Measurements from ENCODE around the gene CACNB4. TPM values are rescaled to one million over a fixed set of nuclear protein-coding genes. Genes with fewer than 3 reads are reported as not detected.
A peak's percentile ranks its signal among the peaks of the same experiment; 100 is the strongest.

The CACNB4 gene
- total and polyA plus RNA-seq, 10 of the 15 experiments (the other 5 are each of a cell fraction or from before 2014, with no cell fraction given): 2.0 to 21.6 (median 9.3) TPM

DNA sequence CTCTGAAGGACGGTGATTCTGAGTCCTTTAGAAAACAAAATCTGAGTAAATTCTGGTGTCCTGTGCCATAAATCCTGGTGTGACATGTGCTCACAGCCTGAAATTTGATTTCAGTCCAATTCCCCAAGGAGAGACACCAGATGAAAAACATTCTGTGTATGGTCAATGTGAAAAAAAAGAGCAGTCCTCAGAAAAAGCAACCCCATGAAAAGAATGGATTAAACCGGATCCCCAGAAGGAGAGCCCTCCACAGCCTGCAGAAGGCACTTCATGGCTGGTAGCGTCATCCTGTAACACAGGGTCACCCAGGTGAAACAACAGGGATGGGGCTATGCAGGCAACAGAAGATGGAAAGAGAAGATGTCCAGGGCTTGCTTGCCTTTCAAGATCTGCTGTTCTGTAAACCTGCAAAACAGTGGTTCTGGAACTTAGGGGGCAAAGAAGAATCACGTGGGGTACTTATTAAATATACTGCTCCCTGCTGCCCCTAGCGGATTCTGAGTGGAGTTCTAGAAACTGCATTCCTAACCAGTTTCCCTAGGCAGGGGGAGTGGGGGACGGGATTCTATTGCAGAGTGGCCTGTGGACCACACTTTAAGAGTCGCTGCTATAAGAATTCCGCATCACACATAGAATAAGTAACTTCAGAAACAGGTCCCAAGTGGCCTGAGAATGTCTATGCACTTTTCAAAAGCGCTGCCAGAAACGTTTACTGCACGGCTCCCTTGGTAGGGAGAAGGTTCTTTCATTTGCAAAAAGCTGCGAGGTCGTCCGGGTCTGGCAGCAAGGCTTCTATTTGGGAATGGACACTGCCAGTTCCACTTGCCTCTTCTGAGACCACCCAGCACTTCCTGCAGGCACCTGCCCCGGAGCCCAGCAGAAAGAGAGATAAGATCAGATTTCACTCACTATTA, 151.7 kb downstream of the CACNB4 start (continued):
- TF ChIP-seq, protein P1, sequence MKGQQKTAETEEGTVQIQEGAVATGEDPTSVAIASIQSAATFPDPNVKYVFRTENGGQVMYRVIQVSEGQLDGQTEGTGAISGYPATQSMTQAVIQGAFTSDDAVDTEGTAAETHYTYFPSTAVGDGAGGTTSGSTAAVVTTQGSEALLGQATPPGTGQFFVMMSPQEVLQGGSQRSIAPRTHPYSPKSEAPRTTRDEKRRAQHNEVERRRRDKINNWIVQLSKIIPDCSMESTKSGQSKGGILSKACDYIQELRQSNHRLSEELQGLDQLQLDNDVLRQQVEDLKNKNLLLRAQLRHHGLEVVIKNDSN (IDR thresholded peaks at IDR 0.05; ENCODE audit: borderline replicate concordance, extremely low read length, insufficient read depth, low read depth, low read length): peak; percentile 57
- TF ChIP-seq EED (IDR thresholded peaks at IDR 0.05; ENCODE audit: low read depth): no peak
- no peak for TF ChIP-seq PAX8 (IDR thresholded peaks at IDR 0.05)
- no peak for TF ChIP-seq BRCA1 (IDR thresholded peaks at IDR 0.05; ENCODE audit: low read depth, low read length)
- TF ChIP-seq MXI1 (IDR thresholded peaks at IDR 0.05; ENCODE audit: low read depth, low read length): no peak

DNA sequence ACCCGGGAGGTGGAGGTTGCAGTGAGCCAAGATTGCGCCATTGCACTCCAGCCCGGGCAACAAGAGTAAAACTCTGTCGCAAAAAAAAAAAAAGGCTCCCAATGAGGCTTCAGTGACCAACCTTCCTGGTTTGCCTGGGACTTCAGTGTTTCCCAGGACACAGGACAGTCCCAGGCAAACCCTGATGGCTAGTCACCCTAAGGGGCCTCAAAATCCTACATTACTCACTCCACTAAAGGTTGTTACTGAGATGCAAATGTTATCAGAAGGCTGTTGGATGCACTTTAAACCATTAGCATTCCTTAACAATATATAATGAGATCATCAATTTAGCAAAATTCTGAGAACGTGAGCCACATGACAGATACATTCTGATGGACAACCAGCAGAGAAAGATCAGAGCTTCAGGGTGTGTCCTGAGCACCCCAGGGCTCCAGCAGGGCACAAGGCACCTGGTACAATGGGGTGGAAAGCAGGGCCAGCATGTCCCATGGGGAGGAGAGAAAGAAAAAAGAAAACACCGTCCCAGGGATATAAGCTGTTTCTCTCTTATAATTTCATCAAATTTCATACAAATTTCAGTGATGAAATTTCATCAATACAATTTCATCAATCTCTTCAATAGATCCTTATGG, 152.5 kb downstream of the CACNB4 start:
- RAD21 ChIA-PET (ENCODE audit: unreplicated experiment): no interaction called here
- Histone ChIP-seq H3K9me3 (replicated peaks; ENCODE audit: control insufficient read depth, insufficient read depth, low read length) (no peaks in the 10 kb centered on the region; the same call in 2 of the 3 replicates), H3K27ac (ENCODE audit: control insufficient read depth, insufficient read depth) (no peak overlapping the region), H3K9ac (ENCODE audit: control insufficient read depth, insufficient read depth, low read length) (no peak overlapping the region), H3K4me3 (no peak overlapping the region), H2AFZ (ENCODE audit: control insufficient read depth, low read depth, low read length) (no peak overlapping the region), H4K20me1 (ENCODE audit: control insufficient read depth, insufficient read depth) (no peaks in the 10 kb centered on the region), H3K4me2 (ENCODE audit: control insufficient read depth, insufficient read depth) (no peak overlapping the region), H3K4me1 (ENCODE audit: control insufficient read depth, insufficient read depth, low read length) (no peaks in the 10 kb centered on the region), H3K79me2 (ENCODE audit: control insufficient read depth, insufficient read depth, low read length) (no peaks in the 10 kb centered on the region), H3K27me3 (replicated peaks in 1 of 2; ENCODE audit: control insufficient read depth in 2 of 2, insufficient read depth in 2 of 2, low read length in 1 of 2) (no peaks in the 10 kb centered on the region), H3K36me3 (ENCODE audit: control insufficient read depth in 2 of 2, insufficient read depth in 2 of 2, low read length in 1 of 2) (no peaks in the 10 kb centered on the region)
- intact Hi-C loops (cut with micrococcal nuclease; ENCODE audit: unreplicated experiment) (loop anchor here (10.0 kb wide), 1 partner anchor 332 kb away; no protein-coding TSS in a partner anchor), in situ Hi-C loops (cut with MboI) (no loop called here)
- no TSS peak for BruUV-seq (replicated peaks)
- no peak for ATAC-seq
- no peak for FAIRE-seq
- whole genome bisulfite sequencing (ENCODE audit: insufficient coverage, insufficient replicate concordance, low lambda C conversion rate, missing lambda C conversion rate): 58% methylated on average over 6 of the region's 6 CpGs
- POLR2A ChIA-PET: no interaction called here
- DNase-seq (ENCODE audit: low read depth, low spot score): no peak
- CTCF ChIA-PET: no interaction called here
- SMC1A ChIA-PET (ENCODE audit: uncharacterized antibody, unreplicated experiment): no interaction called here
- TF ChIP-seq ASH2L (IDR thresholded peaks at IDR 0.05; ENCODE audit: borderline replicate concordance, low read depth) (no peak), TAF1 (IDR thresholded peaks at IDR 0.05; ENCODE audit: borderline replicate concordance, low read depth, low read length) (no peak), MYC (IDR thresholded peaks at IDR 0.05; ENCODE audit: insufficient read depth, insufficient read length, insufficient replicate concordance, low read length, severe bottlenecking) (no peak), CREB1 (IDR thresholded peaks at IDR 0.05; ENCODE audit: low read depth) (no peak), ATF7 (IDR thresholded peaks at IDR 0.05; ENCODE audit: low read depth) (no peak), POLR2AphosphoS2 (IDR thresholded peaks at IDR 0.05; ENCODE audit: low read depth, low read length) (no peak)
- TF ChIP-seq, protein P2, sequence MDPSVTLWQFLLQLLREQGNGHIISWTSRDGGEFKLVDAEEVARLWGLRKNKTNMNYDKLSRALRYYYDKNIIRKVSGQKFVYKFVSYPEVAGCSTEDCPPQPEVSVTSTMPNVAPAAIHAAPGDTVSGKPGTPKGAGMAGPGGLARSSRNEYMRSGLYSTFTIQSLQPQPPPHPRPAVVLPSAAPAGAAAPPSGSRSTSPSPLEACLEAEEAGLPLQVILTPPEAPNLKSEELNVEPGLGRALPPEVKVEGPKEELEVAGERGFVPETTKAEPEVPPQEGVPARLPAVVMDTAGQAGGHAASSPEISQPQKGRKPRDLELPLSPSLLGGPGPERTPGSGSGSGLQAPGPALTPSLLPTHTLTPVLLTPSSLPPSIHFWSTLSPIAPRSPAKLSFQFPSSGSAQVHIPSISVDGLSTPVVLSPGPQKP (IDR thresholded peaks at IDR 0.05; ENCODE audit: low read depth, low read length): no peak
- TF ChIP-seq, protein P3, sequence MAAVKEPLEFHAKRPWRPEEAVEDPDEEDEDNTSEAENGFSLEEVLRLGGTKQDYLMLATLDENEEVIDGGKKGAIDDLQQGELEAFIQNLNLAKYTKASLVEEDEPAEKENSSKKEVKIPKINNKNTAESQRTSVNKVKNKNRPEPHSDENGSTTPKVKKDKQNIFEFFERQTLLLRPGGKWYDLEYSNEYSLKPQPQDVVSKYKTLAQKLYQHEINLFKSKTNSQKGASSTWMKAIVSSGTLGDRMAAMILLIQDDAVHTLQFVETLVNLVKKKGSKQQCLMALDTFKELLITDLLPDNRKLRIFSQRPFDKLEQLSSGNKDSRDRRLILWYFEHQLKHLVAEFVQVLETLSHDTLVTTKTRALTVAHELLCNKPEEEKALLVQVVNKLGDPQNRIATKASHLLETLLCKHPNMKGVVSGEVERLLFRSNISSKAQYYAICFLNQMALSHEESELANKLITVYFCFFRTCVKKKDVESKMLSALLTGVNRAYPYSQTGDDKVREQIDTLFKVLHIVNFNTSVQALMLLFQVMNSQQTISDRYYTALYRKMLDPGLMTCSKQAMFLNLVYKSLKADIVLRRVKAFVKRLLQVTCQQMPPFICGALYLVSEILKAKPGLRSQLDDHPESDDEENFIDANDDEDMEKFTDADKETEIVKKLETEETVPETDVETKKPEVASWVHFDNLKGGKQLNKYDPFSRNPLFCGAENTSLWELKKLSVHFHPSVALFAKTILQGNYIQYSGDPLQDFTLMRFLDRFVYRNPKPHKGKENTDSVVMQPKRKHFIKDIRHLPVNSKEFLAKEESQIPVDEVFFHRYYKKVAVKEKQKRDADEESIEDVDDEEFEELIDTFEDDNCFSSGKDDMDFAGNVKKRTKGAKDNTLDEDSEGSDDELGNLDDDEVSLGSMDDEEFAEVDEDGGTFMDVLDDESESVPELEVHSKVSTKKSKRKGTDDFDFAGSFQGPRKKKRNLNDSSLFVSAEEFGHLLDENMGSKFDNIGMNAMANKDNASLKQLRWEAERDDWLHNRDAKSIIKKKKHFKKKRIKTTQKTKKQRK (IDR thresholded peaks at IDR 0.05; ENCODE audit: low read depth, low read length): no peak
- TF ChIP-seq, protein P4, sequence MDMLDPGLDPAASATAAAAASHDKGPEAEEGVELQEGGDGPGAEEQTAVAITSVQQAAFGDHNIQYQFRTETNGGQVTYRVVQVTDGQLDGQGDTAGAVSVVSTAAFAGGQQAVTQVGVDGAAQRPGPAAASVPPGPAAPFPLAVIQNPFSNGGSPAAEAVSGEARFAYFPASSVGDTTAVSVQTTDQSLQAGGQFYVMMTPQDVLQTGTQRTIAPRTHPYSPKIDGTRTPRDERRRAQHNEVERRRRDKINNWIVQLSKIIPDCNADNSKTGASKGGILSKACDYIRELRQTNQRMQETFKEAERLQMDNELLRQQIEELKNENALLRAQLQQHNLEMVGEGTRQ (IDR thresholded peaks at IDR 0.05; ENCODE audit: borderline replicate concordance, low read depth, low read length): no peak
